ENCODE results near the gene MTHFD2. TPM values are rescaled to one million over a fixed set of nuclear protein-coding genes. Genes with fewer than 3 reads are reported as not detected.

Gene MTHFD2
- total and polyA plus RNA-seq, 11 donors, result 12.9 to 40.5 (median 17.5) TPM

- intact Hi-C loops (cut with DNase I), result loop anchor here in 5 of 10 donors (5.0 to 10.0 kb wide), 6 partner anchors 83 to 425 kb away; partner anchors contain the start of gene STAMBP (in 2 of the 5)
- no peaks in the 10 kb centered on the region for H3K9me3 ChIP-seq
- H3K27ac ChIP-seq, result no peak overlapping the region
- DNase-seq (no peak), ATAC-seq (no peak)
- 71 to 74% (median 72%) methylated on average over 6 of the region's 6 CpGs for WGBS, 4 donors
- H3K4me1 ChIP-seq, result peaks cover 0 to 13% (median 2%) of the 10 kb centered on the region in 12 donors
- no peaks in the 10 kb centered on the region for H3K27me3 ChIP-seq
- no peak overlapping the region for H3K4me3 ChIP-seq
- peaks cover 0 to 4% (median 0%) of the 10 kb centered on the region in 9 donors for H3K36me3 ChIP-seq
- TF ChIP-seq POLR2A (IDR thresholded peaks at IDR 0.05), result no peak
- TF ChIP-seq CTCF (IDR thresholded peaks at IDR 0.05), result no peak
Measured at GRCh38 chr2:74249406-74250122, 51.1 kb downstream of the MTHFD2 start.

- intact Hi-C loops (cut with DNase I), result loop anchor here in 5 of 10 donors (5.0 to 10.0 kb wide), 6 partner anchors 82 to 425 kb away; partner anchors contain the start of gene STAMBP (in 2 of the 5)
Measured at GRCh38 chr2:74250189-74250631, 51.8 kb downstream of the MTHFD2 start.

GRCh38 chr2:74252036-74252435, 53.6 kb downstream of the MTHFD2 start:
- no peaks in the 10 kb centered on the region for H3K36me3 ChIP-seq
- 86 to 89% (median 86%) methylated on average over 9 to 10 of the region's 10 CpGs for WGBS, 4 donors
- DNase-seq, result no peak
- no peaks in the 10 kb centered on the region for H3K9me3 ChIP-seq
- H3K27me3 ChIP-seq, result no peaks in the 10 kb centered on the region
- no peak overlapping the region for H3K4me3 ChIP-seq
- intact Hi-C loops (cut with DNase I), result loop anchor here in 5 of 10 donors (5.0 to 10.0 kb wide), 6 partner anchors 80 to 427 kb away; partner anchors contain the start of gene STAMBP (in 2 of the 5)
- ATAC-seq, result no peak
- no peak for TF ChIP-seq POLR2A (IDR thresholded peaks at IDR 0.05)
- TF ChIP-seq CTCF (IDR thresholded peaks at IDR 0.05), result no peak
- no peak overlapping the region for H3K27ac ChIP-seq
- H3K4me1 ChIP-seq, result peaks cover 0 to 13% (median 2%) of the 10 kb centered on the region in 12 donors

More at GRCh38 chr2:74250189-74250631, 51.8 kb downstream of the MTHFD2 start:
- Histone ChIP-seq H3K36me3 (peaks cover 0 to 4% (median 0%) of the 10 kb centered on the region in 9 donors), H3K4me1 (peaks cover 0 to 13% (median 2%) of the 10 kb centered on the region in 12 donors), H3K27me3 (no peaks in the 10 kb centered on the region), H3K9me3 (no peaks in the 10 kb centered on the region), H3K4me3 (no peak overlapping the region), H3K27ac (no peak overlapping the region)
- no peak for TF ChIP-seq POLR2A (IDR thresholded peaks at IDR 0.05)
- TF ChIP-seq CTCF (IDR thresholded peaks at IDR 0.05), result peak; percentile 62 to 87 (median 74)
- 31 to 37% (median 34%) methylated on average over 10 of the region's 10 CpGs for WGBS, 4 donors
- DNase-seq (peak in 2 of 5 donors; percentile 31 to 50), ATAC-seq (peak in 2 of 4 donors; percentile 38 to 51)

- Histone ChIP-seq H3K27me3 (no peaks in the 10 kb centered on the region), H3K9me3 (no peaks in the 10 kb centered on the region), H3K36me3 (no peaks in the 10 kb centered on the region), H3K4me3 (no peak overlapping the region), H3K4me1 (peaks cover 0 to 13% (median 2%) of the 10 kb centered on the region in 12 donors), H3K27ac (no peak overlapping the region)
- ATAC-seq (no peak), DNase-seq (no peak)
- TF ChIP-seq POLR2A (IDR thresholded peaks at IDR 0.05) (no peak), CTCF (IDR thresholded peaks at IDR 0.05) (no peak)
- 80 to 87% (median 83%) methylated on average over 9 of the region's 9 CpGs for WGBS, 4 donors
- intact Hi-C loops (cut with DNase I), result loop anchor here in 5 of 10 donors (5.0 to 10.0 kb wide), 6 partner anchors 79 to 428 kb away; partner anchors contain the start of gene STAMBP (in 2 of the 5)
Measured at GRCh38 chr2:74252862-74253261, 54.4 kb downstream of the MTHFD2 start.

Data from heart left ventricle (tissue), 16 donors.